ENCODE data around the gene CAMK2N1. TPM values are rescaled to one million over a fixed set of nuclear protein-coding genes. Genes with fewer than 3 reads are reported as not detected.

Gene CAMK2N1
- total RNA-seq, 3 donors from 2014 or later = 5.6 to 26.9 (median 17.0) TPM

GRCh38 chr1:20505488-20505887 is 19.5 kb upstream of the CAMK2N1 start:
- Histone ChIP-seq H3K4me3 (no peak overlapping the region), H3K4me1 (no peaks in the 10 kb centered on the region), H3K9me3 (no peaks in the 10 kb centered on the region), H3K27me3 (no peaks in the 10 kb centered on the region), H3K36me3 (peaks cover 3% of the 10 kb centered on the region), H3K27ac (no peak overlapping the region)
- TF ChIP-seq POLR2A (IDR thresholded peaks at IDR 0.05) (no peak), CTCF (IDR thresholded peaks at IDR 0.05) (no peak), POLR2AphosphoS5 (IDR thresholded peaks at IDR 0.05) (no peak)
- DNase-seq (ENCODE audit: low spot score in 2 of 2) = no peak
- intact Hi-C loops (cut with DNase I; ENCODE audit: low total_unique reads) = loop anchor here (5.0 kb wide), 1 partner anchor 797 kb away; no protein-coding TSS in a partner anchor

GRCh38 chr1:20500716-20501115 is 14.7 kb upstream of the CAMK2N1 start:
- no peak for DNase-seq (ENCODE audit: low spot score in 2 of 2)
- intact Hi-C loops (cut with DNase I; ENCODE audit: low total_unique reads) = no loop called here
- peaks cover 9% of the 10 kb centered on the region for H3K36me3 ChIP-seq

GRCh38 chr1:20499718-20500117 is 13.7 kb upstream of the CAMK2N1 start:
- H3K4me1 ChIP-seq = no peaks in the 10 kb centered on the region
- H3K4me3 ChIP-seq = no peak overlapping the region
- H3K27ac ChIP-seq = no peak overlapping the region
- H3K27me3 ChIP-seq = no peaks in the 10 kb centered on the region
- peaks cover 9% of the 10 kb centered on the region for H3K36me3 ChIP-seq
- DNase-seq (ENCODE audit: low spot score in 2 of 2) = no peak
- H3K9me3 ChIP-seq = no peaks in the 10 kb centered on the region
- TF ChIP-seq POLR2A (IDR thresholded peaks at IDR 0.05) (no peak), CTCF (IDR thresholded peaks at IDR 0.05) (no peak), POLR2AphosphoS5 (IDR thresholded peaks at IDR 0.05) (no peak)
- intact Hi-C loops (cut with DNase I; ENCODE audit: low total_unique reads) = loop anchor here (10.0 kb wide), 1 partner anchor 125 kb away; no protein-coding TSS in a partner anchor

More at GRCh38 chr1:20500716-20501115, 14.7 kb upstream of the CAMK2N1 start:
- no peak overlapping the region for H3K27ac ChIP-seq
- no peaks in the 10 kb centered on the region for H3K4me1 ChIP-seq
- TF ChIP-seq CTCF (IDR thresholded peaks at IDR 0.05) = no peak
- TF ChIP-seq POLR2A (IDR thresholded peaks at IDR 0.05) = no peak
- no peak for TF ChIP-seq POLR2AphosphoS5 (IDR thresholded peaks at IDR 0.05)
- H3K4me3 ChIP-seq = no peak overlapping the region
- no peaks in the 10 kb centered on the region for H3K27me3 ChIP-seq
- no peaks in the 10 kb centered on the region for H3K9me3 ChIP-seq

- TF ChIP-seq POLR2A (IDR thresholded peaks at IDR 0.05) (no peak), CTCF (IDR thresholded peaks at IDR 0.05) (no peak), POLR2AphosphoS5 (IDR thresholded peaks at IDR 0.05) (no peak)
- DNase-seq (ENCODE audit: low spot score in 2 of 2) = no peak
- no peak overlapping the region for H3K4me3 ChIP-seq
- peaks cover 9% of the 10 kb centered on the region for H3K36me3 ChIP-seq
- no peak overlapping the region for H3K27ac ChIP-seq
- intact Hi-C loops (cut with DNase I; ENCODE audit: low total_unique reads) = loop anchor here (10.0 kb wide), 1 partner anchor 124 kb away; no protein-coding TSS in a partner anchor
- H3K27me3 ChIP-seq = no peaks in the 10 kb centered on the region
- no peaks in the 10 kb centered on the region for H3K4me1 ChIP-seq
- no peaks in the 10 kb centered on the region for H3K9me3 ChIP-seq
These were observed 13.1 kb upstream of the CAMK2N1 start for GRCh38 chr1:20499105-20499504.

- Histone ChIP-seq H3K36me3 (peaks cover 9% of the 10 kb centered on the region), H3K4me3 (no peak overlapping the region), H3K27ac (no peak overlapping the region), H3K4me1 (no peaks in the 10 kb centered on the region), H3K9me3 (no peaks in the 10 kb centered on the region), H3K27me3 (no peaks in the 10 kb centered on the region)
- DNase-seq (ENCODE audit: low spot score in 2 of 2) = no peak
- no peak for TF ChIP-seq POLR2AphosphoS5 (IDR thresholded peaks at IDR 0.05)
- no peak for TF ChIP-seq POLR2A (IDR thresholded peaks at IDR 0.05)
- intact Hi-C loops (cut with DNase I; ENCODE audit: low total_unique reads) = loop anchor here (10.0 kb wide), 1 partner anchor 123 kb away; no protein-coding TSS in a partner anchor
These were observed 12.1 kb upstream of the CAMK2N1 start for GRCh38 chr1:20498116-20498515.
